ENCODE measurements around the gene MYO18B.

The MYO18B gene

DNA sequence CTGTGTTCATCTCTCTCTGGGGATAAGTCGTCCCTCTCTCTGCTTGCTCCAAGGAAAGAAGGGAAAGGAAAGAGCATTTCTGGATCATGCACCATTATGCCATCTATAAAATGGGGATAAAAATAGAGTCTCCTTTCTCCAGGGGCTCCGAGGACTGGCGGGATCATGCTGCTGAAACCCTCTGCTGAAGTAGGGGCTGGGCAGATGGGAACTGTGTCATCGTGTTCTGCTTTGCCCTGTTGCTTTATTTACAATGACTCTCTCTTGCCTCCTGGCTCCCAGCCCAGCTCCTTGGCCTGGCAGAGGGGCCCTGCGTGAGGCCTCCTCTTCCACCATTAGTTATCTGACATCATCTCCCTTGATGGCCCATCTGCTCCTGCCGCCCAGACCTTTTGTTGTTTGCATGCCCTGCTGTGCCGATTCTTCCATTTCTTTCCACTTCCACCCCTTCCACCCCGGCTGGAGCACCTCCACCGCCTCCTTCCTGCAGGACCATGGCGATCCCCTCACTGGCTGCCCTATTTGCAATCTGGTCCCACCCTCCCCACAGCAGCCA, 200.9 kb downstream of the MYO18B start:
- H3K9me2 ChIP-seq (replicated peaks; ENCODE audit: insufficient read depth, low read length): no peaks in the 10 kb centered on the region
- H3K27me3 ChIP-seq (ENCODE audit: low read length): no peaks in the 10 kb centered on the region; the same call in 1 of the 2 replicates
- no peak overlapping the region for H3K4me2 ChIP-seq (ENCODE audit: low read depth, low read length, poor library complexity, severe bottlenecking)
- H4K20me1 ChIP-seq (ENCODE audit: low read depth, low read length): no peaks in the 10 kb centered on the region
- H3K4me3 ChIP-seq (ENCODE audit: insufficient read depth, low read length, poor library complexity, severe bottlenecking): no peak overlapping the region
- no peaks in the 10 kb centered on the region for H3F3A ChIP-seq (ENCODE audit: insufficient read depth)
- H2AFZ ChIP-seq (ENCODE audit: low read depth, low read length, severe bottlenecking): no peak overlapping the region
- H3K79me2 ChIP-seq (ENCODE audit: insufficient read depth, low read length): no peaks in the 10 kb centered on the region
- no peak for TF ChIP-seq EZH2phosphoT487 (conservative IDR thresholded peaks at IDR 0.05; ENCODE audit: low read length)
- TF ChIP-seq, protein P1, sequence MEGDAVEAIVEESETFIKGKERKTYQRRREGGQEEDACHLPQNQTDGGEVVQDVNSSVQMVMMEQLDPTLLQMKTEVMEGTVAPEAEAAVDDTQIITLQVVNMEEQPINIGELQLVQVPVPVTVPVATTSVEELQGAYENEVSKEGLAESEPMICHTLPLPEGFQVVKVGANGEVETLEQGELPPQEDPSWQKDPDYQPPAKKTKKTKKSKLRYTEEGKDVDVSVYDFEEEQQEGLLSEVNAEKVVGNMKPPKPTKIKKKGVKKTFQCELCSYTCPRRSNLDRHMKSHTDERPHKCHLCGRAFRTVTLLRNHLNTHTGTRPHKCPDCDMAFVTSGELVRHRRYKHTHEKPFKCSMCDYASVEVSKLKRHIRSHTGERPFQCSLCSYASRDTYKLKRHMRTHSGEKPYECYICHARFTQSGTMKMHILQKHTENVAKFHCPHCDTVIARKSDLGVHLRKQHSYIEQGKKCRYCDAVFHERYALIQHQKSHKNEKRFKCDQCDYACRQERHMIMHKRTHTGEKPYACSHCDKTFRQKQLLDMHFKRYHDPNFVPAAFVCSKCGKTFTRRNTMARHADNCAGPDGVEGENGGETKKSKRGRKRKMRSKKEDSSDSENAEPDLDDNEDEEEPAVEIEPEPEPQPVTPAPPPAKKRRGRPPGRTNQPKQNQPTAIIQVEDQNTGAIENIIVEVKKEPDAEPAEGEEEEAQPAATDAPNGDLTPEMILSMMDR (IDR thresholded peaks at IDR 0.05; ENCODE audit: insufficient read depth, low read length, poor library complexity, severe bottlenecking): no peak
- no peak overlapping the region for H3K9ac ChIP-seq (ENCODE audit: low read length)
- no peaks in the 10 kb centered on the region for H3K36me3 ChIP-seq (ENCODE audit: low read length)
- H3K27ac ChIP-seq (ENCODE audit: low read depth, low read length): no peak overlapping the region
- H3K9me3 ChIP-seq (ENCODE audit: insufficient read depth, low read length): no peaks in the 10 kb centered on the region

- Histone ChIP-seq H3K79me2 (ENCODE audit: insufficient read depth, low read length) (no peaks in the 10 kb centered on the region), H3K9ac (ENCODE audit: low read length) (no peak overlapping the region), H4K20me1 (ENCODE audit: low read depth, low read length) (no peaks in the 10 kb centered on the region), H3K36me3 (ENCODE audit: low read length) (no peaks in the 10 kb centered on the region), H3K27me3 (ENCODE audit: low read length) (no peaks in the 10 kb centered on the region), H3K9me2 (replicated peaks; ENCODE audit: insufficient read depth, low read length) (no peaks in the 10 kb centered on the region), H3K27ac (ENCODE audit: low read depth, low read length) (no peak overlapping the region), H3K4me3 (ENCODE audit: insufficient read depth, low read length, poor library complexity, severe bottlenecking) (no peak overlapping the region), H3K4me2 (ENCODE audit: low read depth, low read length, poor library complexity, severe bottlenecking) (no peak overlapping the region), H2AFZ (ENCODE audit: low read depth, low read length, severe bottlenecking) (no peak overlapping the region), H3K9me3 (ENCODE audit: insufficient read depth, low read length) (no peaks in the 10 kb centered on the region), H3F3A (ENCODE audit: insufficient read depth) (no peaks in the 10 kb centered on the region)
- TF ChIP-seq, protein P1 (IDR thresholded peaks at IDR 0.05; ENCODE audit: insufficient read depth, low read length, poor library complexity, severe bottlenecking): no peak
- TF ChIP-seq EZH2phosphoT487 (conservative IDR thresholded peaks at IDR 0.05; ENCODE audit: low read length): no peak
Observed at GRCh38 chr22:25950111-25950510, 208.1 kb downstream of the MYO18B start.

GRCh38 chr22:25953276-25953675, 211.3 kb downstream of the MYO18B start:
- H3K36me3 ChIP-seq (ENCODE audit: low read length): no peaks in the 10 kb centered on the region
- H3K9ac ChIP-seq (ENCODE audit: low read length): no peak overlapping the region
- H3K27ac ChIP-seq (ENCODE audit: low read depth, low read length): no peak overlapping the region
- no peaks in the 10 kb centered on the region for H3K9me2 ChIP-seq (replicated peaks; ENCODE audit: insufficient read depth, low read length)
- no peak overlapping the region for H2AFZ ChIP-seq (ENCODE audit: low read depth, low read length, severe bottlenecking)
- no peaks in the 10 kb centered on the region for H3K27me3 ChIP-seq (ENCODE audit: low read length)
- no peaks in the 10 kb centered on the region for H3F3A ChIP-seq (ENCODE audit: insufficient read depth)
- no peaks in the 10 kb centered on the region for H3K79me2 ChIP-seq (ENCODE audit: insufficient read depth, low read length)
- no peaks in the 10 kb centered on the region for H4K20me1 ChIP-seq (ENCODE audit: low read depth, low read length)
- H3K4me2 ChIP-seq (ENCODE audit: low read depth, low read length, poor library complexity, severe bottlenecking): no peak overlapping the region
- H3K9me3 ChIP-seq (ENCODE audit: insufficient read depth, low read length): no peaks in the 10 kb centered on the region
- no peak overlapping the region for H3K4me3 ChIP-seq (ENCODE audit: insufficient read depth, low read length, poor library complexity, severe bottlenecking)
- TF ChIP-seq, protein P1 (IDR thresholded peaks at IDR 0.05; ENCODE audit: insufficient read depth, low read length, poor library complexity, severe bottlenecking): no peak
- TF ChIP-seq EZH2phosphoT487 (conservative IDR thresholded peaks at IDR 0.05; ENCODE audit: low read length): no peak

Measured in SU-DHL-6 (cell line).